ENCODE results near the gene POLE. TPM values are rescaled to one million over a fixed set of nuclear protein-coding genes. Genes with fewer than 3 reads are reported as not detected.

Gene POLE
- total RNA-seq, 1 experiment from 2014 or later, result 167 TPM

GRCh38 chr12:132604151-132604618 is 83.0 kb downstream of the POLE start:
- TF ChIP-seq CTCF (IDR thresholded peaks at IDR 0.05; ENCODE audit: insufficient read depth in 1 of 2, low read depth in 1 of 2, low read length in 1 of 2, severe bottlenecking in 1 of 2, unreplicated experiment in 1 of 2), result no peak

GRCh38 chr12:132603240-132604150 is 83.6 kb downstream of the POLE start:
- H3K4me3 Mint-ChIP-seq (ENCODE audit: unreplicated experiment), result no peak overlapping the region
- peak in 1 of 2 experiments; percentile 34 for DNase-seq
- Histone ChIP-seq H3K36me3 (ENCODE audit: control insufficient read depth, insufficient read depth, low read length) (no peaks in the 10 kb centered on the region), H3K9me3 (no peaks in the 10 kb centered on the region), H3K4me1 (peaks cover 21% of the 10 kb centered on the region), H3K27me3 (replicated peaks; ENCODE audit: control insufficient read depth, insufficient read depth, low read length) (no peaks in the 10 kb centered on the region), H3K4me3 (ENCODE audit: low read depth, low read length) (no peak overlapping the region)
- H3K4me1 Mint-ChIP-seq (ENCODE audit: low read depth, unreplicated experiment), result peaks cover 7% of the 10 kb centered on the region
- H3K27me3 Mint-ChIP-seq (ENCODE audit: insufficient read depth, unreplicated experiment), result no peaks in the 10 kb centered on the region
- ChIA-PET POLR2A (no interaction called here), CTCF (interaction anchor here (0.5 to 1.9 kb wide), 2 partner anchors 11 to 145 kb away, joined by 5 to 6 read pairs; no protein-coding TSS in a partner anchor)
- no peak overlapping the region for H3K27ac Mint-ChIP-seq (ENCODE audit: unreplicated experiment)
- BruUV-seq (replicated peaks), result no TSS peak
- intact Hi-C loops (cut with micrococcal nuclease; ENCODE audit: unreplicated experiment), result no loop called here
- TF ChIP-seq CTCF (IDR thresholded peaks at IDR 0.05; ENCODE audit: insufficient read depth in 1 of 2, low read depth in 1 of 2, low read length in 1 of 2, severe bottlenecking in 1 of 2, unreplicated experiment in 1 of 2), result no peak
- H3K9me3 Mint-ChIP-seq (ENCODE audit: unreplicated experiment), result no peaks in the 10 kb centered on the region
- peaks cover 12% of the 10 kb centered on the region for H3K36me3 Mint-ChIP-seq (ENCODE audit: insufficient read depth, unreplicated experiment)

More at GRCh38 chr12:132604151-132604618, 83.0 kb downstream of the POLE start:
- Mint-ChIP-seq H3K27me3 (ENCODE audit: insufficient read depth, unreplicated experiment) (no peaks in the 10 kb centered on the region), H3K4me3 (ENCODE audit: unreplicated experiment) (no peak overlapping the region), H3K9me3 (ENCODE audit: unreplicated experiment) (no peaks in the 10 kb centered on the region), H3K4me1 (ENCODE audit: low read depth, unreplicated experiment) (peaks cover 7% of the 10 kb centered on the region), H3K27ac (ENCODE audit: unreplicated experiment) (no peak overlapping the region), H3K36me3 (ENCODE audit: insufficient read depth, unreplicated experiment) (peaks cover 8% of the 10 kb centered on the region)
- Histone ChIP-seq H3K27me3 (replicated peaks; ENCODE audit: control insufficient read depth, insufficient read depth, low read length) (no peaks in the 10 kb centered on the region), H3K36me3 (ENCODE audit: control insufficient read depth, insufficient read depth, low read length) (no peaks in the 10 kb centered on the region), H3K4me3 (ENCODE audit: low read depth, low read length) (no peak overlapping the region), H3K9me3 (no peaks in the 10 kb centered on the region), H3K4me1 (peaks cover 27% of the 10 kb centered on the region)
- intact Hi-C loops (cut with micrococcal nuclease; ENCODE audit: unreplicated experiment), result no loop called here
- ChIA-PET POLR2A (no interaction called here), CTCF (interaction anchor here (0.5 kb wide), 1 partner anchor 145 kb away, joined by 6 read pairs; no protein-coding TSS in a partner anchor)
- DNase-seq, result no peak
- BruUV-seq (replicated peaks), result no TSS peak

- no peak overlapping the region for H3K4me3 ChIP-seq (ENCODE audit: low read depth, low read length)
- Mint-ChIP-seq H3K4me3 (ENCODE audit: unreplicated experiment) (no peak overlapping the region), H3K9me3 (ENCODE audit: unreplicated experiment) (peaks cover 5% of the 10 kb centered on the region), H3K36me3 (ENCODE audit: insufficient read depth, unreplicated experiment) (peaks cover 16% of the 10 kb centered on the region), H3K27me3 (ENCODE audit: insufficient read depth, unreplicated experiment) (peaks cover 1% of the 10 kb centered on the region), H3K27ac (ENCODE audit: unreplicated experiment) (no peak overlapping the region), H3K4me1 (ENCODE audit: low read depth, unreplicated experiment) (peaks cover 5% of the 10 kb centered on the region)
- H3K4me1 ChIP-seq, result peaks cover 16% of the 10 kb centered on the region; the same call in 1 of the 2 replicates
- ChIA-PET POLR2A (no interaction called here), CTCF (interaction anchor here (1.9 kb wide), 1 partner anchor 12 kb away, joined by 5 read pairs; no protein-coding TSS in a partner anchor)
- no peaks in the 10 kb centered on the region for H3K36me3 ChIP-seq (ENCODE audit: control insufficient read depth, insufficient read depth, low read length)
- H3K9me3 ChIP-seq, result no peaks in the 10 kb centered on the region
- peak in 1 of 2 experiments; percentile 21 for DNase-seq
- no peak for TF ChIP-seq CTCF (IDR thresholded peaks at IDR 0.05; ENCODE audit: insufficient read depth in 1 of 2, low read depth in 1 of 2, low read length in 1 of 2, severe bottlenecking in 1 of 2, unreplicated experiment in 1 of 2)
- intact Hi-C loops (cut with micrococcal nuclease; ENCODE audit: unreplicated experiment), result no loop called here
- no peaks in the 10 kb centered on the region for H3K27me3 ChIP-seq (replicated peaks; ENCODE audit: control insufficient read depth, insufficient read depth, low read length)
- no TSS peak for BruUV-seq (replicated peaks)
Measured at GRCh38 chr12:132602572-132603239, 84.4 kb downstream of the POLE start.

Measured in Caco-2 (cell line).